Measurements from ENCODE around the gene ZEB2.

GRCh38 chr2:144522176-144522896, 2.4 kb upstream of the ZEB2 start:
- no peak for TF ChIP-seq CTCF (IDR thresholded peaks at IDR 0.05)
- TF ChIP-seq POLR2A (IDR thresholded peaks at IDR 0.05) = no peak

All from ovary (tissue), 3 donors.